ENCODE measurements around the gene APOF. TPM values are rescaled to one million over a fixed set of nuclear protein-coding genes. Genes with fewer than 3 reads are reported as not detected.
"Not testable (repeated sequence)": the region's sequence is repeated elsewhere in the genome, so short reads cannot be mapped to it uniquely, and the experiment has no call there.

The APOF gene
- total RNA-seq, 1 experiment from 2014 or later: not detected

DNA sequence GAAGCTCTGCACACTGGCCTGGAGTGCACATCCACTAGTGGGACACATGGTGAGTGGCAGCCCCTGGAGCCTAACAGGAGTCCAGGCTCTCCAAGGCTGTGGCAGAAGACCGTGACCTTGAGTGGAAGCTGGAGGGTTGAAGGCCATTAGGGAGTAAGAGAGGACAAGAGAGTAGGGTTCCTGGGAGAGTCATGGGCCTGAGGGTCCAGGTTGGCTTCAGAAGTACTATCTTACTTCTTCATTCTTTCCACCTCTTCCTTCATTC lies 23.6 kb downstream of the APOF start:
- Histone ChIP-seq H3K9me3 (no peaks in the 10 kb centered on the region), H3K4me3 (no peak overlapping the region), H3K27me3 (no peaks in the 10 kb centered on the region), H3K36me3 (peaks cover 7% of the 10 kb centered on the region)
- no peak for DNase-seq

DNA sequence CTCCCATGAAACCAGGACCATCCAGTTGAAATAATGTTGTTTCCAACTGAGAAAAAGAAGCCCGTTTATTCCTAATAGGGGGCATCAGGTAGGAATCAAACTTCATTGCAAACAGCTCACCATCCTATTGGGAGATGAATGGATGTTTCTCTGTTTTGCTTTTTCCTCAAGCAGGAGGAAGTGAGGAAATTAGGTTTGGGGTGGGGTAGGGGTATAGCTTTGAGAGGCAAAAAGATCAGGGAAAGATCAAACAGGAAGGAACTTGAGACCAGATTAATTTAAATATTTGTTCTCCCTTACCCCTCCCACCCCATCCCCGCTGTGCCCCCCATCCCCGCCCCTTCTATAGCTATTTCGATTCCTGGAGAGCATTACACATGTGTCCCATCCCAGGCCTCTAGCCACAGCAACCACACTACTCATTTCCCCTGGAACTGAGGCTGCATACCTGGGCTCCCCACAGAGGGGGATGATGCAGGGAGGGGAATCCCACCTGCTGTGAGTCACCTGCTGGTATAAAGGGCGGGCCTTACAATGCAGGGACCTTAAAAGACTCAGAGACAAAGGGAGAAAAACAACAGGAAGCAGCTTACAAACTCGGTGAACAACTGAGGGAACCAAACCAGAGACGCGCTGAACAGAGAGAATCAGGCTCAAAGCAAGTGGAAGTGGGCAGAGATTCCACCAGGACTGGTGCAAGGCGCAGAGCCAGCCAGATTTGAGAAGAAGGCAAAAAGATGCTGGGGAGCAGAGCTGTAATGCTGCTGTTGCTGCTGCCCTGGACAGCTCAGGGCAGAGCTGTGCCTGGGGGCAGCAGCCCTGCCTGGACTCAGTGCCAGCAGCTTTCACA lies 24.1 kb downstream of the APOF start, which contains the start of gene IL23A:
IL23A (plus strand) TSS at position 577 of the 850 bp plus-strand sequence; CDS start at position 738, 161 bp downstream.
- no peaks in the 10 kb centered on the region for H3K27me3 ChIP-seq
- H3K4me3 ChIP-seq: no peak within 1 kb of the TSS
- no peaks in the 10 kb centered on the region for H3K9me3 ChIP-seq
- no peak for DNase-seq
- H3K36me3 ChIP-seq: peaks cover 2% of the 10 kb centered on the region

DNA sequence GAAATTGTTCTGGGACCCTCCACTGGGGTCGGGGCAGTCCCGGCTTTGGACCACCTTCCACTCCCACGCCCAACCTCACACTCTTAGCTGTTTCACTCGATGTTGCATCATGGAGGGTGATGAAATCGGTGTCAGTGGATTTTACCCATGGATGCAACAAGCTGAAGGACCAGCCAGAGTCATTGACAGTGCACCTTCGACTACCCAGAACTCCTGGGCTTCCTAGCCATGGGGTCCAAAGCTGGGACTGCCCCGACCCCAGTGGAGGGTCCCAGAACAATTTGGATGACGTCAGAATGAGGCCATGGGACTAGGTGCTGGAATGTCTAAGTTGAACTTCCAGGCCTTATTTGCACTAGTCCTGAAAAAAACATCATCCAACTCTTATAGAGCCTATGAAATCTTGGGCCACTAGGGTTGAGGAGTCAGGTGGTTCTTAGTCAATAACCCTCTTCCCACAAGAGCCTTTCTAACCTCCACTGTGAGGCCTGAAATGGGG lies 24.9 kb downstream of the APOF start:
- 0 out of 2 replicates have a peak, but pooled peaks cover 2% of the 10 kb centered on the region for H3K36me3 ChIP-seq
- DNase-seq: no peak

DNA sequence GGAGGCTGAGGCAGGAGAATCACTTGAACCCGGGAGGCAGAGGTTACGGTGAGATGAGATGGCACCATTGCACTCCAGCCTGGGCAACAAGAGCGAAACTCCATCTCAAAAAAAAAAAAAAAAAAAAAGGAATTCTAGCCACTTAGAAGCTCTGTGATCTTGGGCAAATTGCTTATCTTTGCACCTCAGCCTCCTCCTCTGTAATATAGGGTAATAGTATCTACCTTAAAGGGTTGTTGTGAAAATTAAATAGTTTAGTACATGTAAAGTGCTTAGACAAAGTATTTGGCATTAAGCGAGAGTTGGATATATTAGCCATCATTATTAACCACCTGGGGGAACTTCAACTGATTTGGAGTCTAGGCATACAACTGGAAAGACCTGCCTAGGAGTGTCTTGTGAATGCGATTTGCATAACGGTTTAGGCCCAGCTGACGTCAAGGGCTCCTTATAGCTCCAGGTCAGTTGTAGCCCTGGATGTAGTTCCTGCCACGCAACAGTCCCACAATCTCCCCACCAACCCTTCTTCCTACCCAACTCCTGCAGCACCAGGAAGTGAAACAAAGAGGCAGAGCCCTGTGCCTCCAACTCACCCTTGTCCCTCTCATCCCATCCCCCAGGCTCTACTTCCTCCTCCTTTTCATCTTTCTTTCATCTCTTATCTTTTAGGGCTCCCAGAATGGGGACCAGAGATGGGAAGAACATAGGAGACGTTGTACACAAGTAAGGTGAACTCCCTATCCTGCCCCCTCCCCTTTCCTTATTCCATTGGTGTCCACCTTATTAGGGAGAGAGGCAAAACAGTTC lies 26.1 kb downstream of the APOF start:
- H3K4me3 ChIP-seq: no peak overlapping the region
- H3K27me3 ChIP-seq: no peaks in the 10 kb centered on the region
- no peak for DNase-seq
- 0 out of 2 replicates have a peak, but pooled peaks cover 2% of the 10 kb centered on the region for H3K36me3 ChIP-seq
- no peaks in the 10 kb centered on the region for H3K9me3 ChIP-seq

More for the DNA sequence above, 24.9 kb downstream of the APOF start:
- H3K9me3 ChIP-seq: no peaks in the 10 kb centered on the region
- H3K4me3 ChIP-seq: no peak overlapping the region
- H3K27me3 ChIP-seq: no peaks in the 10 kb centered on the region

DNA sequence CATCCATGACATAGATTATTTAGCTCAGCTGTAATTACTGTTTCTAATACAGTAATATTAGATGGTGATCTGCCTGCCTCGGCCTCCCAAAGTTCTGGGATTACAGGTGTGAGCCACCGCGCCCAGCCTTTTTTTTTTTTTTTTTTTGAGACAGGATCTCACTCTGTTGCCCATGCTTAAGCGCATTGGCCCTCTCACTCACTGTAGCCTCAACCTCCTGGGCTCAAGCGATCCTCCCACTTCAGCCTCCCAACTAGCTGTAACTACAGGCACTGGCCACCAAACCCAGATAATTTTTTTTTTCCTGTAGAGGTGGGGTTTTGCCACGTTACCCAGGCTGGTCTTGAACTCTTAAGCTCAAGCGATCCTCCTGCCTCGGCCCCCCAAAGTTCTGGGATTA lies 27.1 kb downstream of the APOF start:
- H3K9me3 ChIP-seq, H3K27me3 ChIP-seq, DNase-seq, H3K36me3 ChIP-seq, H3K4me3 ChIP-seq: not testable (repeated sequence)

DNA sequence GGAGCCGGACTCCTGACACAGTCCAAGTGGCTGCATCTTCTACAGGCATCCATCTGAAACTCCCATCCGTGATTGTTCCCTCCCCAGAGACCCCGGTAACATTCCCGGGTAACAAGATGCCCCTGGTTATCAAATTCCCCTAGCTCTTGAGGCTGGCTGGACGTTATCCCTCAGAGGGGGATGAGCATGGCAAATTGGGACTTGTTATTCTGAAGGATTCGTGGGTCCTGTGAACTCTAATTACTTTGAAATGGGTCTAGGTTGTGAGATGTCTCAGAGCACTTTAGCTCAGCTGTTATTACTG lies 28.2 kb downstream of the APOF start:
- Histone ChIP-seq H3K9me3 (no peaks in the 10 kb centered on the region), H3K36me3 (0 out of 2 replicates have a peak, but pooled peaks cover 2% of the 10 kb centered on the region), H3K27me3 (no peaks in the 10 kb centered on the region), H3K4me3 (peak overlapping the region; percentile 62)
- no peak for DNase-seq

DNA sequence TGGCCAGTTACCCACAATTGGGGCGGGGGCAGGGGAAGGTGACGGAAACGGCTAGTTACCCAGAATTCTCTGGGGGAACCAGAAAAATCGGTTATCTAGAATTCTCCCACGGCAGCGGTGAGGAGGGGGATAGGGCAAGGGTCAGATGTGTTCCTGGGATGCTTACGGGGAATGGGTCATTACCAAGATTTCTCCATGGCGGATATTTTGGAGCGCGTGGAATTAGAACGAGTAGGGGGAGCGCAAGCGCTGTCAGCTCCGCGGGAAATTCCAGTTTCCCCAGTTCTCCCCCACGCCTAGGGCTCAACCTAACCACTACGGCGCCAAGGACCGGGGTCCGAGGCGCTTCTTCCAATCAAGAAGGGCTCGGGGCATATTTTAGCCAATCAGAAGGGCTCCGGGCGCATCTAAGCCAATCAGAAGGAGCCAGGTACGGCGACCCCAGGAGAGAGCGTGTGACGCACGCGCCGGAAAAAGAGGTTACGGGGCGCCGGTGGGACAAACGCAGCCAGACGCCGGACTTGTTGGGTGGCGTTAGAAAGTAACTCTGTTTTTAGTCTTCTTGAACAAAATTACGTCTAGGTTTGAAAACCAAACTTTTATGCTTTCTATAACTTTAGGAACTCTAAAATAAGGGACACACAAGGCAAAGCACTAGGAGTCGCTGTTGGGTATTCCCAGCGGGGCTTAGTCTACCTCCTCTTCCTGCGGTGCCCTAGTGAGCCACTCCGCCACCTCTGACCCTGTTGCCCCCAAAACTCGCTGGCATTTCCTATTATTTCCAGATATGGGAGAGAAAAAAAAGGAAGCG lies 28.8 kb downstream of the APOF start, which contains the start of gene PAN2:
PAN2 (minus strand) TSS at position 322 of the 811 bp plus-strand sequence. CDS start 906 bp downstream, outside the sequence.
- Histone ChIP-seq H3K9me3 (no peaks in the 10 kb centered on the region), H3K4me3 (peak within 1 kb of the TSS; percentile 62), H3K36me3 (0 out of 2 replicates have a peak, but pooled peaks cover 2% of the 10 kb centered on the region), H3K27me3 (no peaks in the 10 kb centered on the region)
- peak; percentile 97 for DNase-seq

DNA sequence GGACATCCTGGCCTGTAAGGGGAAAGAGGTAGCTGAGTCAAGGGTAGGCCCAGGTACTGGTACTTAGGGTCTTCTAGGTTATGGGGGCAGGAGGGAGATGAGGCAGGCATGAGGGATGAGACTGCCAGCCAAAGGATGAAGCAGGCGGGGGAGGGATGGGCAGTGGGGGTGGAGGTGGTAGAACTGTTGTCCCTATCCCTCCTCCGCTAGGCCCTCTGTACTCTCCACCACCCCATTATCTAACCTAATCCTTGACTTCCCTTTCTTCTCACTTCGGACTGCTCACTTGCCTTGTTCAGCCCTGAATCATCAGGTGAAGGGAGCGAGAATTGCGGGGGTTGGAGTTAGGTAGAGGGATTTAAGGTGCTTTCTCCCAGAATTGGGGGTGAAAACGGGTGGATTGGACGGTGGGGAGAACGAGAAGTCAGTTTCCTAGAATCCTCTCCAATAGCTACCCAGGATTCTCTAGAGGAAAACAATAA lies 29.4 kb downstream of the APOF start:
- no peak for DNase-seq
- Histone ChIP-seq H3K27me3 (no peaks in the 10 kb centered on the region), H3K9me3 (no peaks in the 10 kb centered on the region), H3K4me3 (peak overlapping the region; percentile 62), H3K36me3 (peaks cover 2% of the 10 kb centered on the region; the same call in 1 of the 2 replicates)

DNA sequence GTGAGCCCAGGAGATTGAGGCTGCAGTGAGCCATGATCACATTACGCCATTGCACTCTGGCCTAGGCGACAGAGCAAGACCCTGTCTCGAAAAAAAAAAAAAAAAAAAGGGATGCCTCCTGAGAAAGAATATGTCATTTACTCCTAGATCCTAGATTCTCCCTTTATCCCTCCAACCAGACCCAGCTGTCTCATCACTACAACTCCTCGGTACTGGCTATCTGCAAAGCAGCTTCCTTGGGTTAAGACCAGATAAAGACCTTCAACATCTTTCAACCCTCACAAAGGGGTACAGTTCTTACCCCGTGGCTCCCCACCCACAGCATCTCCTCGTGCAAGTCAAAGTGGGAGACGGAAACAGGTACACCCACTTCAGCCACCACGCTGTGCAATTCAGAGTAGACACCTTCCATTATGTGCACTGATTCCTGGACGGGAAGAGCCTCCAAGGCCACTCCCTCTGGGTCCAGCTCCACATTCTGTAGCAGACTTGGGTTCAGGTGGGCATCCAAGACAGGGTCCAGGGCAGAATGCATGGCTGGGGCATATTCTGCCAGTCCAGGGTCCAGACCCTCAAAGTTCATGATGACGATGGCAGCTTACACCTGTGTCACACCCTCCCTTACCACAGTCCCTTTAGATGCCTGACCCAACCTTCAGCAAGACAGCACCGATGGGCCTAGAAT lies 30.0 kb downstream of the APOF start:
- DNase-seq: no peak
- peak overlapping the region; percentile 62 for H3K4me3 ChIP-seq

DNA sequence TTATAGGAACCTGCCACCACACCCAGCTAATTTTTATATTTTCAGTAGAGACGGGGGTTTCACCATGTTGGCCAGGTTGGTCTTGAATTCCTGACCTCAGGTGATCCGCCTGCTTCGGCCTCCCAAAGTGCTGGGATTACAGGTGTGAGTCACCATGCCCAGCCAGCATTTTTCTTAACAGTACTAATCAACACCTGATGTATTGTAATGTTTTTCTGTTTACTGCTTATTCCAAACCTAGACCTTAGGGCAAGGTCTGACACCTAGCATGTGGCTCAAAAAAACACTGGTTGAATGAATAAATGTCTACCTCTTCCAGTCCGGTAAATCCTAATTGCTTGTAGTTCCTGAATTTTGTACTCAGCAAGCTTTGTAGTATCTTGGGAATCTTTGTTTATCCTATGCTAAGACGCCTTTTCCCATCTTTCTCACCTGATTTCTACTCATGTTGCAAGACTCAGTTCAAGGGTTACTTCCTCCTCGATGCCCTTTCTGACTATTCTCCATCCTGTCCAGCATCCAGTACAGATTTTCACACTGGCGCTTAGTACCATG lies 31.6 kb downstream of the APOF start:
- H3K27me3 ChIP-seq: no peaks in the 10 kb centered on the region
- DNase-seq: no peak
- H3K4me3 ChIP-seq: no peak overlapping the region
- peaks cover 8% of the 10 kb centered on the region for H3K36me3 ChIP-seq
- no peaks in the 10 kb centered on the region for H3K9me3 ChIP-seq

More for the DNA sequence above, 30.0 kb downstream of the APOF start:
- Histone ChIP-seq H3K36me3 (peaks cover 2% of the 10 kb centered on the region; the same call in 1 of the 2 replicates), H3K27me3 (no peaks in the 10 kb centered on the region), H3K9me3 (no peaks in the 10 kb centered on the region)

DNA sequence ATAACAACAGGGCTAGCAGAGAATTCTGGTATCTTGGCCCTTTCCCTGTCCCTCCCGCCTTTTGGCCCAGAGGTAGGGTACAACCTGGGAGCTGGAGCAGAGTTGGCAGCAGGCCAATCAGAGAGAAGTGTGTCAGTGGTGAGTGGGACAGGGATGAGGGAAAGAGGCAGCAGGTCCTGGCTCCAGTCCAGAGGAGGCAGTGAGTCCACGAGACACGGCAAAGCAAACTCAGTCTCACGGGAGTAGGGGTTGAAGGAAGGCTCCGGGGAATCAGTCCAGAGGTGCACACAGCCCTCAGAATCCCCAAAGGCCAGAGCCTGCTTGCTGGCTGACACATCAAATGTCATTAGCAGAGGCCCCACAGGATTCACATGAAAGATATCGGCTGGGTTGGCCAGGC lies 36.1 kb downstream of the APOF start:
- Histone ChIP-seq H3K9me3 (no peaks in the 10 kb centered on the region), H3K4me3 (no peak overlapping the region), H3K36me3 (peaks cover 13% of the 10 kb centered on the region), H3K27me3 (no peaks in the 10 kb centered on the region)
- DNase-seq: peak; percentile 8

DNA sequence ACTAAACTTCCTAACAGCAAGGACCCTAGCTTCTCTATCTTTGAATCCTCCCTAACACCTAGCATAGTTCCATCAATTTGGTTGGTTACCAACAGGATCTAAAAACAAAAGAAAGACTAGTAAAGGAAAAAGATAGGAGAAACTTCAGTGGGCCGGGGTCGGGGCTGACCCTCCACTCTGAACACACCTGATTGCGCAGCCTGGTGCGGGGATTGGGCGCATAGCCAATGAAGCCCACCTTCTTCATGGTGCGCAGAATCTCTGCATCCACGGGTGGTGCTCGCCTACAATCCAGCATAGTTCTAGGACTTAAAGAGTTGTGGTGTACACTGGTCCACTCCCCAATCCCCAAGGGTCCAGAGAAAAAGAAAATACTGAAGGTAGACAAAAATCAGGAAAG lies 36.5 kb downstream of the APOF start:
- no peaks in the 10 kb centered on the region for H3K27me3 ChIP-seq
- no peaks in the 10 kb centered on the region for H3K9me3 ChIP-seq
- no peak for DNase-seq
- no peak overlapping the region for H3K4me3 ChIP-seq
- H3K36me3 ChIP-seq: peaks cover 13% of the 10 kb centered on the region

DNA sequence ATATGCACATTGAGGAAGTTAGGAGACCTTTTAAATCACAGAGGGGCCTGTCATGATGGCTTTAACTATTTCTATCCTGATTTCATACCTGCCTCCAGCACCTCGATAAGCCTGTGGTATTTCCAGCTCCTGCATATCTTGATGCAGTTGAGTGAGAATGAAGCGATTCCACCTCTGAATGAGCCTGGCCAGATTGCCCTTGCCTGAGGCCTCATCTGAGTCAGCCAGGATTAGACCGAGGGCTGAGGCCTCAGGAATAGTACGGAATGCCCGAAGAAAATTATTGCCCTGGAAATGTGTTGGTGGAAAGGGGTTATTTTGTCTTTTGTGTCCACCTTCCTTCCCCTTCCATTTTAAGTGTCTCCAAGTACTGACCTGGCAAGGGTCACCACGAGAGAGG lies 38.5 kb downstream of the APOF start:
- Histone ChIP-seq H3K27me3 (no peaks in the 10 kb centered on the region), H3K4me3 (no peak overlapping the region), H3K36me3 (peaks cover 16% of the 10 kb centered on the region), H3K9me3 (no peaks in the 10 kb centered on the region)
- DNase-seq: no peak

DNA sequence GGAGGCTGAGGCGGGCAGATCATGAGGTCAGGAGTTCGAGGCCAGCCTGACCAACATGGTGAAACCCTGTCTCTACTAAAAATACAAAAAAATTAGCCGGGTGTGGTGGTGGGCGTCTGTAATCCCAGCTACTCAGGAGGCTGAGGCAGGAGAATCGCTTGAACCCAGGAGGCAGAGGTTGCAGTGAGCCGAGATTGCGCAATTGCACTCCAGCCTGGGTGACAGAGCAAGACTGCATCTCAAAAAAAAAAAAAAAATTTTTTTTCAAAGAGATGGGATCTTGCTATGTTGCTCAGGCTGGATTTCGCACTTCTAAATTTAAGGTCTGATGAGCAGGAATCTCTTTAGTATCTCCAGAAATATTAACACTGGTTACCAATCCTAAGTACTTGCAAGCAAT lies 41.0 kb downstream of the APOF start:
- H3K9me3 ChIP-seq, H3K27me3 ChIP-seq, DNase-seq, H3K4me3 ChIP-seq: not testable (repeated sequence)
- H3K36me3 ChIP-seq: peaks cover 16% of the 10 kb centered on the region

DNA sequence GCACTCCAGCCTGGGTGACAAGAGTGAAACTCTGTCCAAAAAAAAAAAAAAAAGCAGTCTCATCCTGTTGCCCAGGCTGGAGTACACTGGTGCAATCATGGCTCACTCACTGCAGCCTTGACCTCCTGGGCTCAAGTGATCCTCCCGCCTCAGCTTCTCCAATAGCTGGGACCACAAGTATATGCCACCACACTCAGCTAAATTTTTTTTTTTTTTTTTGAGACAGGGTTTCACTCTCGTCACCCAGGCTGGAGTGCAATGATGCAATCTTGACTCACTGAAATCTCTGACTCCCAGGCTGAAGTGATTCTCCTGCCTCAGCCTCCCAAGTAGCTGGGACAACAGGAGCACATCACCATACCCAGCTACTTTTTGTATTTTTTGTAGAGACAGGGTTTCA lies 41.6 kb downstream of the APOF start:
- Histone ChIP-seq H3K36me3 (peaks cover 10% of the 10 kb centered on the region), H3K27me3 (no peaks in the 10 kb centered on the region), H3K4me3 (no peak overlapping the region), H3K9me3 (no peaks in the 10 kb centered on the region)
- no peak for DNase-seq

DNA sequence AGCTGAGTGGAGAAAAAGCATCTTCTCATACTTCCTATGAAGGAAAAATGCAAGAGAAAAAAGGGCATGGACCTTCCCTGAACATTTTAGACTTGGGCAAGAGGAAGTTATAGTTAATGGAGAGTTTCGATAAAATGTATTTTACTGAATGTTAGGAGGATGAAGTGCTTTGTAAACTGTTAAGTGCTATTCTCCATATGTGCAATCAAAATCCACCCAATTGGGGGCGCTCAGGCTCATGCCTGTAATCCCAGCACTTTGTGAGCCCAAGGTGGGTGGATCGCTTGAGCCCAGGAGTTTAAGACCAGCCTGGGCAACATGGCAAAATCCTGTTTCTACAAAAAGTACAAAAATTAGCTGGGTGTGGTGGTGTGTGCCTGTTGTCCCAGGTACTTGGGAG lies 45.0 kb downstream of the APOF start:
- H3K4me3 ChIP-seq: no peak overlapping the region
- DNase-seq: no peak
- H3K27me3 ChIP-seq: no peaks in the 10 kb centered on the region
- peaks cover 24% of the 10 kb centered on the region for H3K36me3 ChIP-seq
- no peaks in the 10 kb centered on the region for H3K9me3 ChIP-seq

Measured in MG63 (cell line).